GM12874 (cell line): ENCODE data around the gene OR5H2.

ENCODE experiments used
- CTCF ChIP-seq: IDR thresholded peaks from 2 replicates; pipeline ENCODE4 v1.5.1; 2011; ENCODE audit warnings: low read depth, mild to moderate bottlenecking, control low read depth, low read length, moderate library complexity; ENCODE audit not compliant: insufficient read depth

OR5H2 gene

GRCh38 chr3:98322686-98323085 lies 40.4 kb downstream of the OR5H2 start:
- no peak for TF ChIP-seq CTCF

GRCh38 chr3:98323425-98323824 lies 41.1 kb downstream of the OR5H2 start:
- TF ChIP-seq CTCF = no peak

DNA sequence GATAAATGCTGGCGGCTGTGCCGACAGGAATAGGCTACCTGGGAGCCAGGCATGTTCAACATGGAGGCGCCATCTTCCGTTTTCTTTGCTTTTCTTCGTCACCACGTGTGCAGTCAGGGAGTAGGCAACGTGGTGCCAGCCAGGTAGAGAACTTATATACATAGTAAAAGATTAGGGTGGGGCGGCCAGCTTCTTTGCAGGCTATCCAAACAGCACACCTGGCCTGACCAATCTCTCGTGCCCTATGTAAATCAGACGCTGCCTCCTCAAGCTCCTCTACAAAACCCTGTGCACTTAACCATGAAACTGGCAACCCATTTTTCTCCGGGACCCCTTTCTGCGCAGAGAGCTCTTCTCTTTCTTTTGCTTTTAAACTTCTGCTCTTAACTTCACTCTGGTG lies 42.8 kb downstream of the OR5H2 start:
- TF ChIP-seq CTCF = no peak

GRCh38 chr3:98326105-98326893 lies 44.0 kb downstream of the OR5H2 start:
- TF ChIP-seq CTCF = no peak

- TF ChIP-seq CTCF = no peak
Measured at GRCh38 chr3:98326945-98327344, 44.6 kb downstream of the OR5H2 start.

GRCh38 chr3:98328933-98329332 lies 46.6 kb downstream of the OR5H2 start:
- TF ChIP-seq CTCF = no peak

- TF ChIP-seq CTCF = peak; percentile 73
Measured at GRCh38 chr3:98329392-98330124, 47.3 kb downstream of the OR5H2 start.
